Measurements from ENCODE around the gene CDKN2B-AS1.

CDKN2B-AS1 gene

DNA sequence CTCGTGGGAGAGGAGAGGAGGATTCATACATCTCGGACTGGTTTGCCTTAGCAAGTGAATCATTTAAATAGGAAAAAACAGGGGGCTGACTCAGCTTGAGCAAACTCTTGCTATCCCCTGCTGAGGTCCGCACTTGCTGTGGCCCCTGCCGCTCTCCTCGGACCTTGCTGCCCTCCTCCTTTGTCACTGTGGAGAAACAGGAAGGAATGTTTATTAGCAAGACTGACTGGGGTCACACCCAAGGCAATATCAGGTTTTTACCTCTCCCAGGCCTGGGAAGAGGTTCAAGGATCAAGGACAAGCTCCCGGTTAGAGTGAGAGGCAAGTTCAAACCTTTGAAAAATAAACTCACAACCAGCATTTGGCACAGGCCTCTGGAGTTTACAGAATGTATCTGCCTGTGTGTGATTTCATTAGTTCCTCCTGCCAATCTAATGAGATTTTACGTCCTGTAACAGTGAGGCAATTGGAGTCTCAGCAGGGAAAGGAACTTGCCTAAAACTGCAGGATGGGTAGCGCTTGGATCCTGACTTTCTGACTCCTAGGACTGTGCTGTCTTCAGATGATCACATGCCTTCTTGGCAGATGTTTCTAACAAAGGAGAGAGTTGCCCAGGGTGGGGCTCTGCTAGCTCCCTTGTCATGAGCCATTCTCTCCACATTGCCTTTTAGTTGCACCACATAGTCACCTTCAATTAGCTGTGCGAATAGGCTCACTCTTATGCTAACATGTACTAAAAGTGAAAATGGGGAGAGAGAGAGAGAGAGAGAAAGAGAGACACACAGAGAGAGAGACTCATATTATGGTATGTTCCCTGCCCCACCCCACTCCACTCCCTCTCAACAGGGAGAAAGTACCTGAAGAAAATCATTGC, 123.2 kb downstream of the CDKN2B-AS1 start:
- no peak for DNase-seq

DNA sequence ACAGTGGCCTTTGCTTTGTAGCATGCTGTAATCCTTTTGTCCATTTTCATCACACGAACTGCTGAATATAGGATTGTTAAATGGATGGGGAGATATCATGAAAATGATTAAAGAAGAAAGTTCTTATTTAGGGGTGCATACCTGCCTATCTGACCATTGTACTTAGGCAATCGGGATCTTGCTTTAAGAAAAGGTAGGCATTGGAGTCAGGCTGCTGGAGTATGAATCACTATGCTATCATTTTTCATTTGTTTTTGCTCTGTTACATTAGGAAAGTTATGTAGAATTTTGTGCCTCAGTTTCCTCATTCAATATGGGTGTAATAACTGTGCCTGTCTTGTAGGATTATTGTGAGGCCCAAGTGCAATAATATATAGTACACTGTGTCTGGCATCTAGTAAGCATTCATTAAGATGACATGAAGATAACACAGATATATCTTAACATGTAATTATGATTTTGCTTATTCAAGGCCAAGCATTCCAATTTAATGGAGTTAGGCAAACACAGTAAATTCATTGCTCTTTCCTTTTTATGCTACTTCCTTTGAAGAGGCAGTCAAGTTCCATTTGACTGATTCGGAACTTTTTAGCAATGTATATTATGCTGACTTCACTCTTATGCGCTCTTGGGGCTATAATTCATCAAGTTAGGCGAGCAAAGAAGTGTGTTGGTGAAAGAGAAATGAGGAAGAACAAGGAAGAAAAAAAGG, 124.4 kb downstream of the CDKN2B-AS1 start:
- no peak for DNase-seq

DNA sequence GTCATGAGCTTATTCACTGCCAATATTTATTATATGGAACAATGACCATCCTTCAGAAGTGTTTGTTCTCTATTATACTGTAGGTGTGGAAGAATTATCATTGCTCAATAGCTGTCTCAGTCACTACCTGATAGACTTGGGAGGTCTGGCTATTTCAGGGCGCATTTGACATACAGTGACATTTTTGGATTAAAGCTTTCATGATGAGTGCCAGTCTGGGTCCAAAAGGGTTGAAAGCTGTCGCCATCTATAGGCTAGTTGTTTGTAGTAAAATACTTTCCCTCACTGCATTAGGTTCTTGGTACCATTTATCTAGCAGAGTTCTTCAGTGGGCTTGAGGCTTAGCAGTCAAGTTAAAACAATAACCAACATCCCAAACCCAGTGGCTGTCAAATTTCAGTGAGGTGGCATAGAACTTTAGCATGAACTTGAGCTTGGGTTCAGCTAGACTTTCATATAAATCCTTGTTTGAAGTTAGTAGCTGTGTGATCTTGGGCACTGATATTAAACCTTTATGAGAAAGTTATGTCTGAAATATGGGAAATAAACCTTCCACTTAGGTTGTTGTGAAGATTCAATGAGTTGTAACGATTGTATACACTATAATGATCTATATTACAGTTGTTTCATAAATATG, 125.0 kb downstream of the CDKN2B-AS1 start:
- DNase-seq = no peak

DNA sequence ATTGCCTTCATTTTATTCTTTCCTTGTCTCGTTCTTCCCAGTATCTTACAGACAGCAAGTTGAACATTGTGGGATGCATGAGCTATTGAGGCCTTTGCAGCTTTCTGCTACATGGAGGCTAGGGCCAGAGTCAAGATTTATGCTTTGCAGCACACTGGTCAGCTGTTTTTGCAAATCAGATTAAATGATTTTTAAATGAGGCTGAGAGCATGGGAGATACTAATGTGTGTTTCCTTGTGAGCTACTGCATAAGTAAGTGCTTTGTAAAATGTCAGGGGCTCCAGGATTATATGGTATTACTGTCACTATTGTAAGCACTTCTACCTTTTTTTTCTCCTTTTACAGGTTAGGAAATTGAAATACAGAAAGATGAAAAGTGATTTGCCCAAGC, 125.6 kb downstream of the CDKN2B-AS1 start:
- DNase-seq = no peak

DNA sequence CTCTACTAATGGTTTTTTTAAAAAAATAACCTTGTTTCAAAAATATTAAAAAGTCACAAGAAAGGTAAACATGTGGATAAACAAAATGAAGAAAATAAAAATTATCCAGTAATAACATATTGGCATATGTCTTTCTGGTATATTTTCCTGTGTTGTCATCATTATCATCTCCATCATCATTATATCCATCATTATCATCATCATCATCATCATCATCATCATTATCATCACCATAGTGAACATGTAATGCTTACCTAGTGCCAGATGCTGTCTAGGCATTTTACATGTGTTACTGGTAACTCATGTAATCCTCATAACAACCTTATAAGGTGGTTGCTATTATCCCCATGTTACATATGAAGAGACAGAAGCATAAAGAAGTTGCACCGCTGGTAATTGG, 126.0 kb downstream of the CDKN2B-AS1 start:
- DNase-seq = no peak

DNA sequence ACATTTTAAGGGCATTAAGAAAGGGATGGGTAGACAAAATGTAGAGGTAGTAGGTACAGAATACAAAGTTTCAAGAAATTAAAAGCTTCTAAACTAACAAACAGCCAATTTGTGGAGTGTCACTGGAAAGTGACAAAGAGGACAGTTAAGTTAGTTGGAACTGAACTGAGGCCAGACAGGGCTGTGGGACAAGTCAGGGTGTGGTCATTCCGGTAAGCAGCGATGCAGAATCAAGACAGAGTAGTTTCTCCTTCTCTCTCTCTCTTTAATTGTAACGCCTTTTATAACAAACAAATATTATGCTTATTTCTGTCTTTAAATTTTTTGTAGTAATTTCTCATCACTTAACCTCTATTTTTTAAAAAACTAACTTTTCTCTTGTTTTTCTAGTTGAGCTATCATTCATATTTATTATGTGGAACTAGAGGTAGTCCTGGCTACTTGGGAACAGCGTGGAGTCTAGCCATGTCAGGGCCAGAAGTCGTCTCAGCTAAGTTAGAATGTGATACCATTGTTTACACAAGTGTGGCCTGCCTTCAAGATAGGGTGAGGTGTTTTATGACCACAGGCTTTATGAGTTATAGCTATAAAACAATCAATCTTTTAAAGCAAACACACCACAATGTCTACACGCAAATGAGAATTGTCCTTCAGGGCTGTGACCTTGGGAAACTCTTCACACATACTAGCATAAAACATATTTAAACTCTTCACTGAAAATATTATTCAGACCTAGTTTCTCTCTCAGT, 129.8 kb downstream of the CDKN2B-AS1 start:
- DNase-seq = no peak

DNA sequence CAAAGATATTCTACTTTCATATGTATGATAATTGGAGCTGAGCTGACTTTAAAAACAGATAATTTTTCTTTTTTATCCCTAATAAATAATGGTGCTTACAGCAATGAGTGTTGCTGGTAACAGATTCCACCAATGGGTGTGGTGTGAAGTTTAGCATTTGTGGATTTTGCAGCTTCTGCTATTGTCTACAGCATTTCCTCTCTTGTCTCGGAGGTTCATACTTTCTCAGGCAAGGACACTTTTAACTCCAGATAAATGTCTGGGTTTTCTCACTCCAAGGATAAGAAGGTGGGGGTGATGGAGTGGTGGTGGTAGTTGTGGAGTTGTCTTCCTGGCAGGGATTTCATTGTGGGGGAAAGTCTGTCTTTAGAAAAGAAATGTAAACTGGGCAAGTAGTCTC, 134.5 kb downstream of the CDKN2B-AS1 start:
- DNase-seq = no peak

DNA sequence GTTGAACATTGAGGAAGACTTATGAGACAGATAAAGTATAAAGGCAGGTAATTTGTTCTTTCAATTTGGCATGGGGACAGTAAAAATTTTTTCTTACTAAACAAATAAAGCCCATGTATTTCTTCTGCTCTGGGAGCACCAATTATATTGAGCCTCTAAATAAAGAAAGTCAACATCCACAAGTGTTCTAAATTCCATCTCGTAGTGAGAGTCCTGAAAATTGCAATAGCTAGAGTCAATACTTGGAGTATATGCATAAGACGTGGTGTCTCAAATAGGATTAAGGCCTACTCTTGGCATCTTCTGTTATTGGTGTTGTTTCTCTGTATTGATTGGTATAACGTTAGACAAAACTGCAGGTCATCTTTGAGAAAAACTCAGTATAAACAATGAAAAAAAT, 135.0 kb downstream of the CDKN2B-AS1 start:
- no peak for DNase-seq

DNA sequence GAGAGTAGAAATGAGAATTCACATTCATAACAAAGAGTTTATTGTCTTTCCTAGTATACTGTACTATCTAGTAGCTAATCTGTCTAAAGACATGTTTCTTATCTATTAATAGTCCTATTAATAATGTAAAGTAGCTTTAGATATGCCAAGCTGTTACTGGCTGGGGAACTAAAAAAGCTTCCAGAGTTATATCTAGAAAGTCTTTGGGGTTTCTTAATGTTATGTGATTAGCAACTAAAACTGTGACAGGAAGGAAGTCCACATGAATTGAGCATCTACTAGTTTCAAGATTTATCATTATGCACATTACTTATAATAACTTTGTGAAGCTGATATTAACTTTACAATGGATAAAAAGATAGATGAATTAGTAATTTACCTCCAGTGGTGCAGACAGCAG, 137.2 kb downstream of the CDKN2B-AS1 start:
- DNase-seq = no peak

DNA sequence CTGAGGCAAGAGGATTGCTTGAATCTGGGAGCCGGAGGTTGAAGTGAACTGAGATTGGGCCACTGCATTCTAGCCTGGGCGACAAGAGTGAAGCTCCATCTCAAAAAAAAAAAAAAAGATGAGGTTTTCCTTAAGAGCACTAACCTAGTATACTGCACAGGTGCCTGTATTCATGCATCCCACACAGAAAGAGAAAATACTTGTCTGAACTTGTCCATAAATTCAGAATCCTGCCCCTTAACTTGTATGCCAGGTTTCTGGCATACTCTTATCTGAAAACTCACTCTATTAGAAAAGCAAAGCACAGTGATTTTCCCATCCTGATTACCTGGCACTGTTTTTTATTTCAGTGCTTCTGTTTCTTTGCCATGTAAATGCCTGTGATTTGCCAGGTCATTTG, 139.8 kb downstream of the CDKN2B-AS1 start:
- DNase-seq = no peak

DNA sequence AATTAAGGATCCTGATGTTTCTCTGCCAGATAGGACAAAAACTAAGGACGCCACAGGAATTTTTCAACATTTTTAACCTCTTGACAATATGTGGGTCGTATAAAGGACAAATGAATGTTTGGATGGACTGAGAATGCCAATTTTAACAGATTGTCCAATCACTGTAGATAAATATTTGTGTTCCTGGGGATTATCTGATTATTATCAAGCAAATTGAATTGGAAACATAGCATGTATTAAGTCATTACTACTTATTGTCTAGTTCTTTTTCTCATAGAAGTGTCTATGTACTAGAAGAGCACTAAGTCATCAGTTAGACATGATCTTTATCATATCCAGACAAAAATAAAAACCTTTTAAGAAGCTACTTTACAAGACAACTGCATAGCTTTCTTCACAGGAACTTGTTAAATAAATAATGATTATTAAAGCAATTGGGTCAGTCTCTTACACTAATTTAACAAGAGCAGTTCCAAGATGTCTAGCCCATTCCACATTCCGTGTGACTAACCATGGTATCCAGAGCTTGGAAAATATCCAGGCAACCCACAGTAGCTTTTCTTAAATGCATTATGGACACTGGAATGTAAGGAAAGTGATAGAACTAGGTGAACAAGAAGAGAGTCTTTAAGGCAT, 142.0 kb downstream of the CDKN2B-AS1 start:
- DNase-seq = no peak

DNA sequence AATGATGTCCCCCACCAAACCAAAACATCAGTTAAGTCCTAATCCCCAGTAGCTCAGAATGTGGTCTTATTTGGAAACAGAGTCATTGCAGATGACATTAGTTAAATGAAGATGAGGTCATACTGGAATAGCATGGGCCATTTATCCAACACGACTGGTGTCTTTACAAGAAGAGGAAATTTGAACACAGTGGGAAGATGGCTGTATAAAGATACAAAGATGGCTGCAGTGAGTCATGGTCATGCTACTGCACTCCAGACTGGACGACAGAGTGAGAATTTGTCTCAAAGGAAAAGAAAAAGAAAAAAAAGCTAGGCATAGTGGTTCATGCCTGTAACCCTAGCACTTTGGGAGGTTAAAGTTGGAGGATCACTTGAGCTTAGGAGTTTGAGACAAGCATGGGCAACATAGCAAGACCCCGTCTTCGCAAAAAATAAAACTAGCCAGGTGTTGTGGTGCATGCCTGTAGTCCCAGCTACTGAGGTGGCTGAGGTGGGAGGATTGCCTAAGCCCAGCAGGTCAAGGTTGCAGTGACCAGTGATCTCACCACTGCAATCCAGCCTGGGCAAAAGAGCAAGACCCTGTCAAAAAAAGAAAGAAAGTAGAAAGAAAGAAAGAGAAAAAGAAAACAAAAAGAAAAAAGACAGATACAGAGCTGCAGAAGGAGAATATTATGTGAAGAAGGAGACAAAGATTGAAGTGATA, 144.5 kb downstream of the CDKN2B-AS1 start:
- no peak for DNase-seq

DNA sequence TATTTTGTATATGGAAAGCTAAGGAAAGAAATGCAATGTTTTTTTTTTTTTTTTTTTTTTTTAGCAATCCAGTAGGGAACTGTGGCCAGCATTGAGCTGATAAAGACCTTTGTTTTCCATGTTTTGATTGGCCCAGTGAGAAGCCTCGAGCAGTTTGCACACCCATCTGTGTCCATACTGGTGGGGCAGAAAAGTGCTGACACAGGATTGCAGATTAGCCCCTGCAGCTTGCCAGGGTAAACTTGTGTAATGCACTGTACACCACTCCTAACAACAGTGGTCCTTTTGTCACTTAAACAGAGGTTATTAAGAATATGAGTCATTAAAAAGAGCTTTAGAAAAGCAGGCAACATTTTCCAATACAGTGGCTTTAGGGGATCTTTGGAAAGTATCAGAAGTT, 147.3 kb downstream of the CDKN2B-AS1 start:
- DNase-seq = no peak

DNA sequence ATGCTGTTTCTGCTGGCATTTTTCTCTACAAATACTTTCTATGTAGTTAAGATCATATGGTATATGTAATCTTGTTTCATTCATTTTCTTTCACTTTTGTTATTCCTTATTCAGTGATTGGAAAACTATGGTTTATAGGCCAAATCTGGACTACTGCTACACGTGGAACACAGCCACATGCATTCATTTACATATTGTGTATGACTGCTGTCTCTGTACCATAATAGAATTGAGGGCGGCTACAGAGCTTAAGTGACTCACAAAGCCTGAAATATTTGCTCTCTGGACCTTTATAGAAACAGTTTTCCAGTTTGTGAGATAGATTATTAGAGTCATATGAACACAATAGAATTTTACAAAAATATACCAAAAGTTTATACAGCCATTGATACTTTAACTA, 148.1 kb downstream of the CDKN2B-AS1 start:
- no peak for DNase-seq

DNA sequence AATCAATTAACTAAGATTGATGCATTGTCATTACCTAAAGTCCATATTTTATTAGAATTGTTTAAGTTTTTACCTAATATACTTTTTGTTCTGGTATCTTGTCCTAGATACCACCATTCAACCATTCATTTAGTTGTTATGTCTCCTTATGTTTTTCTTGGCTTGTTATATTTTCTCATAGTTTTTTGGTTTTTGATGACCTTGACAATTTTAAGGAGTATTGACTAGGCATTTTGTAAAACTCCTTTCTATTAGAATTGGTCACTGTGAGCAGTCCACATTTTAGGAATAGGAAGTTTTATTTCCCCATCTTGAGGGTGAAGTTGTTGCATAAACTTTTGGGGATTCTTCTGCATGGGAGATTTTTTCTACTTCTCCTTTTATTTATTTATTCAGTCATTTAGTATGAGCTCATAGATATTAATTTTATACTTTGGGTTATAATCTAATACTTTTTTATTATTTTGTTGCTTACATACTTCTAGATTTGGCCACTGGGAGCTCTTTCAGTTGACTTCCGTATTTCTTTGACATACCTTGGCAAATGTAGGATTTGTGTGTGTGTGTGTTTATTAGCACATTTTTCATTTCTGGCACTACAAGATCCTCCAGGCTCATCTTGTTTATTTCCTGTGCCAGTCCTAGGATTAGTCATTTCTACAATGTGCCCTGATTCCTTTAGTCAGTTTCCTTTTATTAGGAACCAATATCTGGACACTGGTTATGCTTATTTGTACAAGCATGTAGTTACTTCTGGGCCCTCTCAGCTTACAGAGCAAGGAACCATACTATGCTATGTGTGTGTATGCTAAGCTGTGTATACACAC, 149.4 kb downstream of the CDKN2B-AS1 start:
- DNase-seq = no peak

DNA sequence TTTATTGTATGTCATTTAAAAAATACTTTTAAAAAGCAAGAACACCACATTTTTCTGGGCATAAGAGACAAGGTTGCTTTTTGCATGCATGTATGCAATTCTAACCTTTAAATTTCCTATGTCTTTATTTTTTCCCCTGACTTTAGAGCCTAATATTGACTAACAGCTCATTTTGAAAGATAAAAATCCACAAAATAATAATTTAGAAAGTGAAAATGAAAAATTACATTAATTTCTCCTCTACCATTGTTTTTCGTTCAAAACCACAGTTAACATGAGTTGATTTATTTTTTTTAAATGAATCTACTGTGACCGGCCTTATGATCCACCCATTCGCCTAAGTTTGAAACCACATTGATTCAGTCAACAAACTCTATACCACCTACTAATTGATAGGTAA, 152.0 kb downstream of the CDKN2B-AS1 start:
- DNase-seq = no peak

DNA sequence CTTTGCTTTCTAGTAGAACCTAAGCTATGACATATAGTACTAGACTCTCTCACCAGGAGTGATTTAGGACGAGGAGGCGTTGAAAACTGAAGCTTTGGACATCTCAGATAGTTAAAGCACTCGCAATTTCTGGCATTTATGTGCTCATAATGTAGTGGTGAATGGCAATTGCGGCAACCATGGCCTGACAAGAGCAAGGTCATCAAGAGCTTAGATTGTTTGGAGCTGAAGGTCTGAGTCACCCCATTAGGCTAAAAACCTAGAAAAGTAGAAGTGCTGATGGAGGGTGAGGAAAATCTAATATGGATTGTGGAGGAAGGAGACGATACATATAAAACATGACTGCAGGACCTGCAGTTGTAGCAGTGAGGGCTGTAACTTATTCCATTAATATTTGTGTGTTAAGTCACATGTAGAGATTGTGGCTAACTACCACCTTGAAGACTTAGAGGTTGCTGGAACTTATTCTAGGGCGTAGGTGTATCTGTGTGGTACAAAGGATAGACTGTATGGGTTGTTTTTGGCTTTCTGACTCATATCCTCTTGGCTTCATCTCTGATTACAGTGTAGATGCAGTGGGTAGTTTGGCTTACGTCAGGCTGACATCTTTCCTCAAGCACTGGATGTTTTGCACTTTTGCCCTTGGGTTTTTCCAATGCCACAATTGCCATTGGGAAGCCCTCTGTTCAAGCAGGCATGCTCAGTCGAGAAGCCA, 153.4 kb downstream of the CDKN2B-AS1 start:
- DNase-seq = no peak

DNA sequence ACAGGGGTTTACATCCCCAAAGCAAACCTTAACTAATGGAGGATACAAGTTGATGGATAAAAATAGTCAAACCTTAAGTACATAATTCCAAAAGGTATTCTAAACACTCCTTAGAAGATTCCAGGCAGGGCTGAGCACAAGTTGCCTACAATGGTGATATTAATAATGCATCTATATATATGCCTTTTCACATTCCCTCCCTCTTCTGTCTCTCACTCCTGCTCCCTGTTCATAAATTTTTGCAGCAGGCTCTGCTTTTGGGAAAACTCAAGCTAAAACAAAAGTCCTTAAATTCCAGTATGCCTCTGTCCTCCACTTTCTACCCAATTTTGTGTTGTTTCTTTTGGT, 153.9 kb downstream of the CDKN2B-AS1 start:
- DNase-seq = no peak
